DND-41 (cell line): ENCODE results near the gene CAPRIN1.

Experiments
- ATAC-seq: fragments of 200-7000 bp; cut with Tn5 transposase; 3 replicates; pipeline ENCODE4 v1.9.1; 2021; ENCODE audit warnings: low read depth; ENCODE audit not compliant: insufficient read depth
- DNase-seq: peaks from one replicate; pipeline ENCODE4 v3.0.0-alpha.2; 2020
- H2AFZ ChIP-seq: 2 replicates; pipeline ENCODE4 v1.6.0; 2012; ENCODE audit warnings: low read depth, low read length
- H3K27ac ChIP-seq: 2 replicates; pipeline ENCODE4 v1.5.1; 2012; ENCODE audit warnings: low read length, inconsistent platforms
- H3K27me3 ChIP-seq: fragments of 200-600 bp; sonication (generic); 2 replicates; pipeline ENCODE4 v1.6.0; 2012; ENCODE audit warnings: low read length, mild to moderate bottlenecking, inconsistent platforms; ENCODE audit not compliant: insufficient read depth, poor library complexity
- H3K36me3 ChIP-seq: 2 replicates; pipeline ENCODE4 v1.5.1; 2012; ENCODE audit warnings: low read length, inconsistent platforms; ENCODE audit not compliant: insufficient read depth
- H3K4me1 ChIP-seq: 2 replicates; pipeline ENCODE4 v1.5.1; 2012; ENCODE audit warnings: mild to moderate bottlenecking, low read length; ENCODE audit not compliant: insufficient read depth
- H3K4me2 ChIP-seq: 2 replicates; pipeline ENCODE4 v1.6.0; 2012; ENCODE audit warnings: mild to moderate bottlenecking, moderate library complexity, low read length, inconsistent platforms; ENCODE audit not compliant: insufficient read depth
- H3K4me3 ChIP-seq, 2 experiments: fragments of 200-600 bp in 1 of 2; shearing (Covaris generic) in 1 of 2; 2 replicates each; pipeline ENCODE4 v1.5.1; 2012 to 2016; ENCODE audit warnings: inconsistent platforms in 2 of 2, low read length in 2 of 2, mild to moderate bottlenecking in 2 of 2, low read depth in 1 of 2, moderate library complexity in 1 of 2
- H3K79me2 ChIP-seq: 2 replicates; pipeline ENCODE4 v1.6.0; 2012; ENCODE audit warnings: low read length, inconsistent platforms; ENCODE audit not compliant: insufficient read depth
- H3K9ac ChIP-seq: 2 replicates; pipeline ENCODE4 v1.6.0; 2012; ENCODE audit warnings: low read depth, mild to moderate bottlenecking, inconsistent platforms, low read length, moderate library complexity
- H3K9me3 ChIP-seq: 2 replicates; pipeline ENCODE4 v1.5.1; 2012; ENCODE audit warnings: low read length, moderate library complexity, mild to moderate bottlenecking, inconsistent platforms; ENCODE audit not compliant: insufficient read depth, severe bottlenecking
- H4K20me1 ChIP-seq: 2 replicates; pipeline ENCODE4 v1.6.0; 2012; ENCODE audit warnings: low read length; ENCODE audit not compliant: insufficient read depth
- EZH2 ChIP-seq: IDR thresholded peaks from 3 replicates; pipeline ENCODE4 v1.6.1; 2012; ENCODE audit warnings: borderline replicate concordance, low read depth, mild to moderate bottlenecking, moderate library complexity, low read length, inconsistent platforms; ENCODE audit not compliant: severe bottlenecking
- TF ChIP-seq, protein P1 (sequence below): IDR thresholded peaks from 2 replicates; pipeline ENCODE4 v1.5.1; 2012; ENCODE audit warnings: borderline replicate concordance, low read length, moderate library complexity, mild to moderate bottlenecking; ENCODE audit not compliant: poor library complexity, severe bottlenecking; ENCODE audit errors: extremely low read depth

The CAPRIN1 gene

DNA sequence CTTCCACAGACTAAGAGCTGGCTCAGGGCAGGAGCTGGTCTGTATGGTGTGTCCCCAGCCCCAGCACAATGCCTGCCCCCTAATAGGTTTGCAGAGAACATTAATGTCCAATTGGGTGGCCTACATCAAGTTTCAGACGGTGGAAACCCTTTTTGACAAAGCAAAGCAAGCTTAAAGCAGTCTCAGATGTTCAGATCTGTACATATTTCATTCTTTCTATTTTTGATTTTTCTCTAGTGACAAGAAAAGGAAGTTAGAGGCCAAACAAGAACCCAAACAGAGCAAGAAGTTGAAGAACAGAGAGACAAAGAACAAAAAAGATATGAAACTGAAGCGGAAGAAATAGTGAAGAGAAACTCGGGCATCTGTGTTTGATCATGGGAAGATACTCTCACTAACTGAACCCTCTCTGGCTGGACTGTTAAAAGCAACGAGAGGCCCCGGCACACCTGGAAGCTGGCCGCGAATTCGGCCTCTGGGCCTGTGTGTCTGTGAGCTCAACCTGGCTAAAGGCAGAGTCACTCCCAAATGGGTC lies 94.4 kb downstream of the CAPRIN1 start:
- ATAC-seq (no peak), DNase-seq (no peak)
- Histone ChIP-seq H3K9me3 (no peaks in the 10 kb centered on the region), H3K9ac (no peak overlapping the region), H3K4me1 (no peaks in the 10 kb centered on the region), H4K20me1 (0 out of 2 replicates have a peak, but pooled peaks cover 9% of the 10 kb centered on the region), H3K4me3 (no peak overlapping the region), H3K36me3 (peaks cover 96% of the 10 kb centered on the region), H3K27me3 (no peaks in the 10 kb centered on the region), H3K79me2 (no peaks in the 10 kb centered on the region), H3K4me2 (no peak overlapping the region), H2AFZ (no peak overlapping the region), H3K27ac (no peak overlapping the region)
- TF ChIP-seq, protein P1, sequence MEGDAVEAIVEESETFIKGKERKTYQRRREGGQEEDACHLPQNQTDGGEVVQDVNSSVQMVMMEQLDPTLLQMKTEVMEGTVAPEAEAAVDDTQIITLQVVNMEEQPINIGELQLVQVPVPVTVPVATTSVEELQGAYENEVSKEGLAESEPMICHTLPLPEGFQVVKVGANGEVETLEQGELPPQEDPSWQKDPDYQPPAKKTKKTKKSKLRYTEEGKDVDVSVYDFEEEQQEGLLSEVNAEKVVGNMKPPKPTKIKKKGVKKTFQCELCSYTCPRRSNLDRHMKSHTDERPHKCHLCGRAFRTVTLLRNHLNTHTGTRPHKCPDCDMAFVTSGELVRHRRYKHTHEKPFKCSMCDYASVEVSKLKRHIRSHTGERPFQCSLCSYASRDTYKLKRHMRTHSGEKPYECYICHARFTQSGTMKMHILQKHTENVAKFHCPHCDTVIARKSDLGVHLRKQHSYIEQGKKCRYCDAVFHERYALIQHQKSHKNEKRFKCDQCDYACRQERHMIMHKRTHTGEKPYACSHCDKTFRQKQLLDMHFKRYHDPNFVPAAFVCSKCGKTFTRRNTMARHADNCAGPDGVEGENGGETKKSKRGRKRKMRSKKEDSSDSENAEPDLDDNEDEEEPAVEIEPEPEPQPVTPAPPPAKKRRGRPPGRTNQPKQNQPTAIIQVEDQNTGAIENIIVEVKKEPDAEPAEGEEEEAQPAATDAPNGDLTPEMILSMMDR = no peak

DNA sequence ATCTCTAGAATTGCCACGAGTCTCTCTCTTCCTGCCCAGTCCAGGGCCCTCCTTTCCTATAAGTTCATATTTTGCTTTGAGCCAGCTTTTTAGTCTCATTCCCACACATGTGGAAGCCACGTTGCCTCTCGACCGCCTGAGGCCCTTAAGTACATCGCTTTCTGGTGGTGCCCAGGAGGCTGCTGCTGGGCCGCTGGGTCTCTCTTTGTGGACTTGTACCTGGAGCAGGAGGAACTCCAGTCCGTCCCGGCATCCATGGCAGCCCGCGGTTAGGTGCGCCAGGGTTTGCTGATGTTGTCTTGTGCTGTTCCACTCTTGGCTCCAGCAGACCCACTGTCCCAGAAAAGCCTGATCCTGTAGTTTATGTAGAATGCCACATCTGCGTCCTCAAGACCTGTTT lies 94.9 kb downstream of the CAPRIN1 start:
- no peaks in the 10 kb centered on the region for H3K9me3 ChIP-seq
- H3K9ac ChIP-seq = no peak overlapping the region
- no peak for DNase-seq
- H3K4me3 ChIP-seq = no peak overlapping the region
- no peaks in the 10 kb centered on the region for H3K79me2 ChIP-seq
- no peak overlapping the region for H3K4me2 ChIP-seq
- H3K27me3 ChIP-seq = no peaks in the 10 kb centered on the region
- no peak for ATAC-seq
- H3K4me1 ChIP-seq = no peaks in the 10 kb centered on the region
- TF ChIP-seq, protein P1 = no peak
- TF ChIP-seq EZH2 = no peak
- H3K36me3 ChIP-seq = peaks cover 91% of the 10 kb centered on the region
- H3K27ac ChIP-seq = no peak overlapping the region
- no peak overlapping the region for H2AFZ ChIP-seq
- 0 out of 2 replicates have a peak, but pooled peaks cover 9% of the 10 kb centered on the region for H4K20me1 ChIP-seq

DNA sequence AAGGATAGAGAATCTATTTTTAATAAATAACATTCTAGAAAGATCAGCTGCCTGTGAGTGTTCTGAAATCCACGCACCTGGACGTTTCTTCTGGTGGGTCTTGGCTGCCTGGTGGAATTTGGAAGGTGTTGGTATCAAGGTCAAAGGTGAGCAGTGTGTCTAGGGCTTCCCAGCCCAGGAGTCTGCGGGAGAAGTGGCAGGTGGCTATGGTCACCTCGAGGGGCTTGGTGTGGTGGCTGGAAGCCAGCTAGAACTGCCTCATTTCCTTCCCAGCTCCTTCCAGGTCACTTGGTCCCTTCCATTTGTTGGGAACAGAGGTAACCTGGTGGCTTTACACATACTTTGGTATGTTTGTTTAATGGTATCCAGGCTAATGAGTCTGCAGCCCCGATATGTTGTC lies 95.3 kb downstream of the CAPRIN1 start:
- Histone ChIP-seq H3K27me3 (no peaks in the 10 kb centered on the region), H3K9me3 (no peaks in the 10 kb centered on the region), H3K4me1 (no peaks in the 10 kb centered on the region), H3K27ac (no peak overlapping the region), H3K9ac (no peak overlapping the region), H3K36me3 (peaks cover 88% of the 10 kb centered on the region), H3K79me2 (no peaks in the 10 kb centered on the region), H3K4me2 (no peak overlapping the region), H3K4me3 (no peak overlapping the region), H4K20me1 (0 out of 2 replicates have a peak, but pooled peaks cover 9% of the 10 kb centered on the region), H2AFZ (no peak overlapping the region)
- DNase-seq (no peak), ATAC-seq (no peak)
- no peak for TF ChIP-seq EZH2

DNA sequence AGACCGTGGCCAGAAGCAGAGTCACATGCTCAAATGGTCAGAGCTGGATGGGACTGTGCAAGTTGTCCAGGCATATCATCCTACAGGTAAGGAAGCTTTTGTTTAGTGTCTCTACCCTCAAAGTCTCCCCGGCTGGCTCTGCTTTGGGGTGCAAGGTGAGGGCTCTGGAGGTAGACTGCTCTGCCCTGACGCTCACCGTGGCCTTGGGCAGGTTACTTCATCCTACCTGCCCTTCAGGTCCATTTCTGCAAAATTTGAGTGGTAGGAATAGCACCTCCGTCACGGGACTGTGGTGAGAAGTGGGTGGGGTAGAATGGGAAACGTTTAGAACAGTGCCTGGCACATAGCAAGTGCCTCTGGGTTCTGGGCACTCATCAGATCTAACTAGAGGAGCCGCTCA lies 96.0 kb downstream of the CAPRIN1 start:
- peaks cover 87% of the 10 kb centered on the region for H3K36me3 ChIP-seq
- TF ChIP-seq, protein P1 = no peak
- no peak for TF ChIP-seq EZH2
- no peaks in the 10 kb centered on the region for H3K27me3 ChIP-seq
- no peaks in the 10 kb centered on the region for H3K79me2 ChIP-seq
- H3K9me3 ChIP-seq = no peaks in the 10 kb centered on the region
- DNase-seq (no peak), ATAC-seq (no peak)
- H3K4me3 ChIP-seq = no peak overlapping the region
- no peak overlapping the region for H3K9ac ChIP-seq
- H3K4me2 ChIP-seq = no peak overlapping the region
- H2AFZ ChIP-seq = no peak overlapping the region
- H4K20me1 ChIP-seq = 0 out of 2 replicates have a peak, but pooled peaks cover 9% of the 10 kb centered on the region
- no peaks in the 10 kb centered on the region for H3K4me1 ChIP-seq
- no peak overlapping the region for H3K27ac ChIP-seq
